Measurements from ENCODE around the gene GBGT1.
A peak's percentile ranks its signal among the peaks of the same experiment; 100 is the strongest.
"Not testable (repeated sequence)": the region's sequence is repeated elsewhere in the genome, so short reads cannot be mapped to it uniquely, and the experiment has no call there.

Gene GBGT1

GRCh38 chr9:133163504-133164172 lies at the start of gene GBGT1:
Gene GBGT1, minus strand, starts transcription at chr9:133163914. Its CDS starts 1,502 bp downstream, at chr9:133162412.
- no peak for DNase-seq (ENCODE audit: low read depth in 2 of 2)

- no peak for DNase-seq (ENCODE audit: low read depth in 2 of 2)
These were observed 46.9 kb upstream of the GBGT1 start for GRCh38 chr9:133210609-133211008.

- DNase-seq (ENCODE audit: low read depth in 2 of 2), result no peak
These were observed 46.5 kb upstream of the GBGT1 start for GRCh38 chr9:133210202-133210532.

- DNase-seq (ENCODE audit: low read depth in 2 of 2), result not testable (repeated sequence)
These were observed 45.9 kb upstream of the GBGT1 start for GRCh38 chr9:133209327-133210201.

GRCh38 chr9:133208880-133209300 lies 45.2 kb upstream of the GBGT1 start, which contains the start of gene OBP2B:
Gene OBP2B, minus strand, starts transcription at chr9:133209250. Its CDS starts 51 bp downstream, at chr9:133209199.
- not testable (repeated sequence) for DNase-seq (ENCODE audit: low read depth in 2 of 2)

- DNase-seq (ENCODE audit: low read depth in 2 of 2), result not testable (repeated sequence)
These were observed 44.6 kb upstream of the GBGT1 start for GRCh38 chr9:133208171-133208879.

- DNase-seq (ENCODE audit: low read depth in 2 of 2), result no peak
These were observed 43.9 kb upstream of the GBGT1 start for GRCh38 chr9:133207540-133208170.

GRCh38 chr9:133207021-133207531 lies 43.4 kb upstream of the GBGT1 start:
- DNase-seq (ENCODE audit: low read depth in 2 of 2), result no peak

- no peak for DNase-seq (ENCODE audit: low read depth in 2 of 2)
These were observed 42.5 kb upstream of the GBGT1 start for GRCh38 chr9:133205996-133206931.

- not testable (repeated sequence) for DNase-seq (ENCODE audit: low read depth in 2 of 2)
These were observed 41.8 kb upstream of the GBGT1 start for GRCh38 chr9:133205481-133205887.

GRCh38 chr9:133204993-133205336 lies 41.3 kb upstream of the GBGT1 start:
- DNase-seq (ENCODE audit: low read depth in 2 of 2), result no peak

GRCh38 chr9:133204335-133204992 lies 40.8 kb upstream of the GBGT1 start:
- no peak for DNase-seq (ENCODE audit: low read depth in 2 of 2)

GRCh38 chr9:133203506-133204075 lies 39.9 kb upstream of the GBGT1 start:
- no peak for DNase-seq (ENCODE audit: low read depth in 2 of 2)

GRCh38 chr9:133202688-133203453 lies 39.2 kb upstream of the GBGT1 start:
- DNase-seq (ENCODE audit: low read depth in 2 of 2), result no peak

- DNase-seq (ENCODE audit: low read depth in 2 of 2), result no peak
These were observed 38.4 kb upstream of the GBGT1 start for GRCh38 chr9:133202145-133202513.

- DNase-seq (ENCODE audit: low read depth in 2 of 2), result no peak
These were observed 37.9 kb upstream of the GBGT1 start for GRCh38 chr9:133201424-133202144.

- no peak for DNase-seq (ENCODE audit: low read depth in 2 of 2)
These were observed 36.9 kb upstream of the GBGT1 start for GRCh38 chr9:133200631-133201030.

- peak in 1 of 2 donors; percentile 12 for DNase-seq (ENCODE audit: low read depth in 2 of 2)
These were observed 36.1 kb upstream of the GBGT1 start for GRCh38 chr9:133199648-133200321.
